ENCODE data around the gene MRPL49.

DNA sequence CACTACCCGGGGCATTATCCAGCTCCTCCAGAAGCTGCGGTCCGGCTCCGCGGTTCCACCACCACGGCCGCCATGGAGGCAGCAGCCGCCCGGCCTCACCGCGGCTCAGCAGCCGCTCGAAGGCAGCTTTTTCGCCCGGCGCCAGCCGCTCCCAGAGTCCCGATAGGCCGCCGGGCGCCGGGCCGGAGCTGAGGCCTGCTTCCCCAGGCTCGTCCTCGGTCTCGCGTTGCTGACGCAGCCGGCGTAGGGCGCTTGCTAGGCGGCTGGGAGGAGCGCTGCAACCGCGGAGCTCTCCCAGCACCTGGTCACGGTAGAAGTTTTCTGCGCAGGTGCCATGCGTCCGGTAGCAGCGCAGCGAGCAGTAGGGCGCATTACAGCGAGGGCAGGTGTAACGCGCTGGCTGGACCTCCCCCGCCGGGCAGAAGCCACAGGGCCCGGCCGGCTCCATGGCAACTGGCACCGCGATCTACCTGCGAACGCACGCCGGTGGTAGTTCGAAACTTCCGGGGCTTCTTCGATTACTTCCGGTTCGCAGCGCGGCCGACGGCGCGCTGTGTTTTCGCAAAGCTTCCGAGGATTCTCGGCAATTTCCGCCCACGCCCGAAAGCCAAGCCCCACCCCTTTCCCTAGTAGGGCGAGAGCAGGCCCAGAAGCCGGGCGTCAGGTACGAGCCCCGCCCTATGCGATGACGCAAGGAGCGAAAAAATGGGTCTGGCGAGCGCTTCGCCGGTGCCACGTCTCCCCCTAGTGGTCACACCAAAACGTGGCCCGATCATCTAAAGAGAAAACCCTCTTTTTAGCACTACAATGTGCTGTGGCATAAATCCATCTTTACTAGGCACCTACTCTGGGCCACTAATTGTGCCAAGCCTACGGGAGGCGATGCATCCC, 4.7 kb upstream of the MRPL49 start, which contains the start of gene ZNHIT2:
- TF ChIP-seq, protein P1, sequence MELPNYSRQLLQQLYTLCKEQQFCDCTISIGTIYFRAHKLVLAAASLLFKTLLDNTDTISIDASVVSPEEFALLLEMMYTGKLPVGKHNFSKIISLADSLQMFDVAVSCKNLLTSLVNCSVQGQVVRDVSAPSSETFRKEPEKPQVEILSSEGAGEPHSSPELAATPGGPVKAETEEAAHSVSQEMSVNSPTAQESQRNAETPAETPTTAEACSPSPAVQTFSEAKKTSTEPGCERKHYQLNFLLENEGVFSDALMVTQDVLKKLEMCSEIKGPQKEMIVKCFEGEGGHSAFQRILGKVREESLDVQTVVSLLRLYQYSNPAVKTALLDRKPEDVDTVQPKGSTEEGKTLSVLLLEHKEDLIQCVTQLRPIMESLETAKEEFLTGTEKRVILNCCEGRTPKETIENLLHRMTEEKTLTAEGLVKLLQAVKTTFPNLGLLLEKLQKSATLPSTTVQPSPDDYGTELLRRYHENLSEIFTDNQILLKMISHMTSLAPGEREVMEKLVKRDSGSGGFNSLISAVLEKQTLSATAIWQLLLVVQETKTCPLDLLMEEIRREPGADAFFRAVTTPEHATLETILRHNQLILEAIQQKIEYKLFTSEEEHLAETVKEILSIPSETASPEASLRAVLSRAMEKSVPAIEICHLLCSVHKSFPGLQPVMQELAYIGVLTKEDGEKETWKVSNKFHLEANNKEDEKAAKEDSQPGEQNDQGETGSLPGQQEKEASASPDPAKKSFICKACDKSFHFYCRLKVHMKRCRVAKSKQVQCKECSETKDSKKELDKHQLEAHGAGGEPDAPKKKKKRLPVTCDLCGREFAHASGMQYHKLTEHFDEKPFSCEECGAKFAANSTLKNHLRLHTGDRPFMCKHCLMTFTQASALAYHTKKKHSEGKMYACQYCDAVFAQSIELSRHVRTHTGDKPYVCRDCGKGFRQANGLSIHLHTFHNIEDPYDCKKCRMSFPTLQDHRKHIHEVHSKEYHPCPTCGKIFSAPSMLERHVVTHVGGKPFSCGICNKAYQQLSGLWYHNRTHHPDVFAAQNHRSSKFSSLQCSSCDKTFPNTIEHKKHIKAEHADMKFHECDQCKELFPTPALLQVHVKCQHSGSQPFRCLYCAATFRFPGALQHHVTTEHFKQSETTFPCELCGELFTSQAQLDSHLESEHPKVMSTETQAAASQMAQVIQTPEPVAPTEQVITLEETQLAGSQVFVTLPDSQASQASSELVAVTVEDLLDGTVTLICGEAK (IDR thresholded peaks at IDR 0.05) = peak; percentile 92
- TF ChIP-seq, protein P1 (CRISPR knock-in tag; IDR thresholded peaks at IDR 0.05) = peak; percentile 90
- TF ChIP-seq JUND (CRISPR knock-in tag; IDR thresholded peaks at IDR 0.05) (no peak), ZFP36L2 (CRISPR knock-in tag; IDR thresholded peaks at IDR 0.05) (no peak), POLR2AphosphoS2 (IDR thresholded peaks at IDR 0.05; ENCODE audit: low read depth, low read length) (peak; percentile 97), ZNF333 (CRISPR knock-in tag; IDR thresholded peaks at IDR 0.05; ENCODE audit: borderline replicate concordance) (no peak), RFXAP (CRISPR knock-in tag; IDR thresholded peaks at IDR 0.05; ENCODE audit: borderline replicate concordance) (no peak), EP300 (IDR thresholded peaks at IDR 0.05; ENCODE audit: low read depth in 2 of 2, low read length in 2 of 2) (0 out of 4 replicates have a peak, but pooled peaks of 1 of the 2 experiments have one; percentile 16), EP300 (CRISPR knock-in tag; IDR thresholded peaks at IDR 0.05; ENCODE audit: borderline replicate concordance) (no peak), KDM5B (CRISPR knock-in tag; IDR thresholded peaks at IDR 0.05; ENCODE audit: borderline replicate concordance) (no peak; the same call in 1 of the 2 replicates), POLR2A (IDR thresholded peaks at IDR 0.05; ENCODE audit: insufficient read depth in 1 of 2, low read depth in 2 of 2, low read length in 2 of 2) (peak in 1 of 2 experiments; percentile 87; a peak in 2 of 4 replicates), ZNF160 (CRISPR knock-in tag; IDR thresholded peaks at IDR 0.05) (no peak), ZNF530 (CRISPR knock-in tag; IDR thresholded peaks at IDR 0.05; ENCODE audit: low read depth) (0 out of 2 replicates have a peak, but pooled peaks have one; percentile 57)
- TF ChIP-seq, protein P2, sequence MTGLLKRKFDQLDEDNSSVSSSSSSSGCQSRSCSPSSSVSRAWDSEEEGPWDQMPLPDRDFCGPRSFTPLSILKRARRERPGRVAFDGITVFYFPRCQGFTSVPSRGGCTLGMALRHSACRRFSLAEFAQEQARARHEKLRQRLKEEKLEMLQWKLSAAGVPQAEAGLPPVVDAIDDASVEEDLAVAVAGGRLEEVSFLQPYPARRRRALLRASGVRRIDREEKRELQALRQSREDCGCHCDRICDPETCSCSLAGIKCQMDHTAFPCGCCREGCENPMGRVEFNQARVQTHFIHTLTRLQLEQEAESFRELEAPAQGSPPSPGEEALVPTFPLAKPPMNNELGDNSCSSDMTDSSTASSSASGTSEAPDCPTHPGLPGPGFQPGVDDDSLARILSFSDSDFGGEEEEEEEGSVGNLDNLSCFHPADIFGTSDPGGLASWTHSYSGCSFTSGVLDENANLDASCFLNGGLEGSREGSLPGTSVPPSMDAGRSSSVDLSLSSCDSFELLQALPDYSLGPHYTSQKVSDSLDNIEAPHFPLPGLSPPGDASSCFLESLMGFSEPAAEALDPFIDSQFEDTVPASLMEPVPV (CRISPR knock-in tag; IDR thresholded peaks at IDR 0.05) = no peak
- TF ChIP-seq, protein P3, sequence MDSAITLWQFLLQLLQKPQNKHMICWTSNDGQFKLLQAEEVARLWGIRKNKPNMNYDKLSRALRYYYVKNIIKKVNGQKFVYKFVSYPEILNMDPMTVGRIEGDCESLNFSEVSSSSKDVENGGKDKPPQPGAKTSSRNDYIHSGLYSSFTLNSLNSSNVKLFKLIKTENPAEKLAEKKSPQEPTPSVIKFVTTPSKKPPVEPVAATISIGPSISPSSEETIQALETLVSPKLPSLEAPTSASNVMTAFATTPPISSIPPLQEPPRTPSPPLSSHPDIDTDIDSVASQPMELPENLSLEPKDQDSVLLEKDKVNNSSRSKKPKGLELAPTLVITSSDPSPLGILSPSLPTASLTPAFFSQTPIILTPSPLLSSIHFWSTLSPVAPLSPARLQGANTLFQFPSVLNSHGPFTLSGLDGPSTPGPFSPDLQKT (CRISPR knock-in tag; IDR thresholded peaks at IDR 0.05; ENCODE audit: borderline replicate concordance) = no peak

Measured in HepG2 (cell line).